A549 (cell line): ENCODE results near the gene MYO19. TPM values are rescaled to one million over a fixed set of nuclear protein-coding genes. Genes with fewer than 3 reads are reported as not detected.
"Not testable (repeated sequence)": the region's sequence is repeated elsewhere in the genome, so short reads cannot be mapped to it uniquely, and the experiment has no call there.

Experiments
- ATAC-seq, 2 experiments: fragments of 200-7000 bp in 1 of 2; fragments of >200 bp in 1 of 2; cut with Nextera tagmentation in 1 of 2; cut with Tn5 transposase in 1 of 2; 3 replicates each; pipeline versions ENCODE4 v1.8.0 to v1.9.1; 2018 to 2020; ENCODE audit warnings: mild to moderate bottlenecking in 1 of 2, moderate library complexity in 1 of 2
- CTCF ChIA-PET: fragments of 300-600 bp; sonication (Branson Sonifier 250); formaldehyde crosslinking; extraction: SDS; loops from one replicate; lab custom pipeline; 2021; ENCODE audit warnings: antibody characterized with exemption, inconsistent platforms; lab: Yijun Ruan, JAX
- POLR2A ChIA-PET: fragments of 350-600 bp; formaldehyde crosslinking; extraction: SDS; loops from one replicate; lab custom pipeline; 2021; ENCODE audit warnings: antibody characterized with exemption, inconsistent platforms; lab: Yijun Ruan, JAX
- DNase-seq, 2 experiments: peaks; one replicate each; pipeline versions ENCODE4 v3.0.0 to v3.0.0-alpha.2; 2011 to 2016; ENCODE audit warnings: low read depth in 1 of 2, low spot score in 1 of 2
- FAIRE-seq: peaks from 2 replicates; lab custom pipeline; 2011; peaks lifted over from hg19 to GRCh38; lab: Jason Lieb, UNC
- H3K27ac ChIP-seq, 2 experiments: fragments of >200 bp; sonication (Bioruptor Twin); formaldehyde crosslinking; 3 replicates each; pipeline ENCODE4 v1.5.1; 2016 to 2017
- H3K4me1 ChIP-seq: fragments of >200 bp; sonication (Bioruptor Twin); formaldehyde crosslinking; 3 replicates; pipeline ENCODE4 v1.6.1; 2016
- H3K4me2 ChIP-seq: fragments of >200 bp; sonication (Bioruptor Twin); formaldehyde crosslinking; 3 replicates; pipeline ENCODE4 v1.6.1; 2016
- H3K4me3 ChIP-seq: fragments of >200 bp; sonication (Bioruptor Twin); formaldehyde crosslinking; 3 replicates; pipeline ENCODE4 v1.5.1; 2016
- H3K9me3 ChIP-seq: fragments of >200 bp; sonication (Bioruptor Twin); formaldehyde crosslinking; 3 replicates; pipeline ENCODE4 v1.6.1; 2016
- BHLHE40 ChIP-seq: IDR thresholded peaks from 2 replicates; pipeline ENCODE4 v1.6.1; 2012; ENCODE audit warnings: low read depth, low read length, inconsistent platforms
- CBX2 ChIP-seq: fragments of 200-600 bp; sonication (generic); IDR thresholded peaks from 2 replicates; pipeline ENCODE4 v1.6.1; 2016; ENCODE audit warnings: low read depth, mild to moderate bottlenecking, borderline replicate concordance
- CBX8 ChIP-seq: fragments of 200-600 bp; sonication (generic); IDR thresholded peaks from 2 replicates; pipeline ENCODE4 v1.6.1; 2016
- CEBPB ChIP-seq, 2 experiments: fragments of >200 bp in 1 of 2; sonication (Bioruptor Twin) in 1 of 2; formaldehyde crosslinking in 1 of 2; IDR thresholded peaks; 2 replicates each; pipeline ENCODE4 v1.6.1; 2012 to 2016
- E2F6 ChIP-seq: IDR thresholded peaks from 2 replicates; pipeline ENCODE4 v1.6.1; 2012; ENCODE audit warnings: low read depth, borderline replicate concordance
- EHMT2 ChIP-seq: fragments of 200-600 bp; sonication (generic); IDR thresholded peaks from 2 replicates; pipeline ENCODE4 v1.6.1; 2016; ENCODE audit warnings: antibody characterized with exemption, low read depth, mild to moderate bottlenecking, moderate library complexity
- ELK1 ChIP-seq: fragments of 150-350 bp; IDR thresholded peaks from 2 replicates; pipeline ENCODE4 v1.6.1; 2014; ENCODE audit warnings: low read depth, mild to moderate bottlenecking, low read length
- ESRRA ChIP-seq: fragments of 150-350 bp; IDR thresholded peaks from 2 replicates; pipeline ENCODE4 v1.6.1; 2014; ENCODE audit warnings: mild to moderate bottlenecking, low read length, borderline replicate concordance
- FOSL2 ChIP-seq, 2 experiments: fragments of 450-650 bp in 1 of 2; fragments of >200 bp in 1 of 2; sonication (Bioruptor Twin) in 1 of 2; formaldehyde crosslinking; IDR thresholded peaks; 2 replicates each; pipeline versions ENCODE4 v1.5.0 to v1.6.1; 2016 to 2020; ENCODE audit warnings: mild to moderate bottlenecking in 1 of 2, moderate library complexity in 1 of 2
- FOXS1 ChIP-seq: fragments of 250-450 bp; sonication (Bioruptor Pico); IDR thresholded peaks from 2 replicates; pipeline ENCODE4 v1.5.0; 2020; ENCODE audit warnings: mild to moderate bottlenecking, moderate library complexity
- JUNB ChIP-seq: fragments of >200 bp; sonication (Bioruptor Twin); formaldehyde crosslinking; IDR thresholded peaks from 2 replicates; pipeline ENCODE4 v1.6.1; 2016
- KDM1A ChIP-seq: fragments of 200-600 bp; sonication (generic); IDR thresholded peaks from 2 replicates; pipeline ENCODE4 v1.6.1; 2016; ENCODE audit warnings: low read depth, mild to moderate bottlenecking
- MYC ChIP-seq: IDR thresholded peaks from 2 replicates; pipeline ENCODE4 v1.6.1; 2012; ENCODE audit warnings: mild to moderate bottlenecking, inconsistent platforms, low read length, improper control_type of control experiment, borderline replicate concordance
- RAD21 ChIP-seq, 2 experiments: fragments of >200 bp in 1 of 2; sonication (Bioruptor Twin) in 1 of 2; formaldehyde crosslinking in 1 of 2; IDR thresholded peaks in 1 of 2; conservative IDR thresholded peaks in 1 of 2; 2 replicates in 1 of 2; 3 replicates in 1 of 2; pipeline ENCODE4 v1.6.1; 2012 to 2018; ENCODE audit warnings: inconsistent platforms in 1 of 2
- REST ChIP-seq: fragments of 200-600 bp; sonication (generic); IDR thresholded peaks from 2 replicates; pipeline ENCODE4 v1.6.1; 2016; ENCODE audit warnings: antibody characterized with exemption, mild to moderate bottlenecking, moderate library complexity
- WGBS: methylation state at CpG from one replicate; pipeline ENCODE4 v1.1.6; 2017; ENCODE audit errors: missing lambda C conversion rate; 5-methylcytosine and 5-hydroxymethylcytosine counted together
- polyA plus RNA-seq, 4 experiments: library from polyadenylated mRNA; depleted of rRNA in 3 of 4; stranded (reverse); fragments of >200 nt; fragmentation: RNase III in 1 of 4; extraction: RNeasy Plus Mini Kit Qiagen cat#74134 plus additional on column Dnase treatment in 1 of 4; gene quantifications; 2 replicates in 3 of 4; 3 replicates in 1 of 4; pipeline ENCODE4 v1.2.3, GENCODE V29; 2011 to 2017
- TF ChIP-seq, protein P1 (sequence below): fragments of >200 bp; sonication (Bioruptor Twin); formaldehyde crosslinking; IDR thresholded peaks from 2 replicates; pipeline ENCODE4 v1.6.1; 2016

MYO19 gene
- polyA plus RNA-seq, 2 of the 4 experiments (the other 2 are of a cell fraction) = 91.7 to 99.0 TPM

GRCh38 chr17:36509272-36509985, 25.2 kb downstream of the MYO19 start:
- FAIRE-seq (no peak), DNase-seq (no peak), ATAC-seq (no peak)
- no peak overlapping the region for H3K4me3 ChIP-seq
- WGBS = 84% methylated on average over 9 of the region's 9 CpGs
- H3K9me3 ChIP-seq = no peaks in the 10 kb centered on the region
- H3K4me2 ChIP-seq = no peak overlapping the region
- ChIA-PET CTCF (interaction anchor here (0.9 to 1.6 kb wide), 3 partner anchors 10 to 26 kb away, joined by 4 to 7 read pairs (median 5); no protein-coding TSS in a partner anchor), POLR2A (interaction anchor here (0.6 kb wide), 1 partner anchor 21 kb away, joined by 6 read pairs; no protein-coding TSS in a partner anchor)
- no peak overlapping the region for H3K27ac ChIP-seq
- H3K4me1 ChIP-seq = no peaks in the 10 kb centered on the region
- TF ChIP-seq FOSL2 (IDR thresholded peaks at IDR 0.05) = no peak
- no peak for TF ChIP-seq FOSL2 (CRISPR knock-in tag; IDR thresholded peaks at IDR 0.05)
- TF ChIP-seq CEBPB (IDR thresholded peaks at IDR 0.05) = no peak
- no peak for TF ChIP-seq ESRRA
- peak; percentile 64; the same call in 1 of the 2 replicates for TF ChIP-seq KDM1A
- no peak for TF ChIP-seq RAD21 (conservative IDR thresholded peaks at IDR 0.05 in 1 of 2, IDR thresholded peaks at IDR 0.05 in 1 of 2)
- TF ChIP-seq CBX8 = no peak

DNA sequence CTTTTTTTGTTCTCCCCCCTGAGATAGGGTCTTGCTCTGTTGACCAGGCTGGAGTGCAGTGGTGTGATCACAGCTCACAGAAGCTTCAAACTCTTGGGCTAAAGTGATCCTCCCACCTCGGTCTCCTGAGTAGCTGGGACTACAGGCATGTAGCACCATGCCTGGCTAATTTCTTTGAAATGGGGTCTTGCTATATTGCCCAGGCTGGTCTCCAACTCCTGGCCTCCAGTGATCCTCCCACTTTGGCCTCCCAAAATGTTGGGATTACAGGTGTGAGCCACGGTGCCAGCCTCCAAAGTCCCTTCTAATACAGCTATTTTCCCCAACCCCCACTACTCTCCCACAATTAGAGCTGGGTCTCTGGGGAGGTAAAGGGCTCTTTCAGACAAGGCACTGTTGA, 26.2 kb downstream of the MYO19 start:
- H3K9me3 ChIP-seq, H3K27ac ChIP-seq, H3K4me1 ChIP-seq, H3K4me3 ChIP-seq, ATAC-seq, H3K4me2 ChIP-seq, FAIRE-seq, DNase-seq: not testable (repeated sequence)
- WGBS = 95% methylated on average over 2 of the region's 2 CpGs
- ChIA-PET CTCF (interaction anchor here (0.7 to 1.6 kb wide), 5 partner anchors 9 to 26 kb away, joined by 3 to 7 read pairs (median 4); partner anchors contain the start of genes MYO19 and PIGW), POLR2A (interaction anchor here (1.0 kb wide), 1 partner anchor 20 kb away, joined by 3 read pairs; no protein-coding TSS in a partner anchor)

DNA sequence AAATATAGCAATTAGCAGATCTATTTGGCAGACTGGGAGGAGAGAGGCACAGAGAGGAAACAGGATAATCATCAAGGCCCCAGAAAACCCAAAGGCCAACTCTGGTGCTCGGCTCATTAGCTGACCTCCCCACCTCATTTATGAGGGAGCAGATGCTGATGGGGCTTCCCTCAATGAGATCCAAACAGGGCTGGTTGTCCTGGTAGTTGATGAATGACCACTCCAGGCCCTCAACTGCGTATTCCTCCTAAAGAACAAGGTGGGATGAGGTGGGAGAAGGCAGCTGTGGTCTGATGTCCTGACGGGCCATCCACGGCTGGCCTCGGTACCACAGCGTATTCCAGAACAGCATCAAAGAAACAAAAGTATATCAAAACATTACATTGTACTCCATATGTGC, 27.4 kb downstream of the MYO19 start:
- ChIA-PET POLR2A (interaction anchor here (0.6 kb wide), 1 partner anchor 28 kb away, joined by 3 read pairs; no protein-coding TSS in a partner anchor), CTCF (interaction anchor here (1.1 to 2.2 kb wide), 3 partner anchors 13 to 24 kb away, joined by 3 to 9 read pairs (median 8); no protein-coding TSS in a partner anchor)
- H3K4me3 ChIP-seq = no peak overlapping the region
- DNase-seq = no peak
- no peak for TF ChIP-seq BHLHE40
- no peak for TF ChIP-seq REST
- TF ChIP-seq MYC = no peak
- TF ChIP-seq E2F6 = no peak
- TF ChIP-seq ELK1 = no peak
- TF ChIP-seq EHMT2 = no peak
- TF ChIP-seq CBX2 = no peak
- no peak for TF ChIP-seq FOXS1 (CRISPR knock-in tag)
- no peak for TF ChIP-seq CBX8
- TF ChIP-seq JUNB = no peak
- TF ChIP-seq, protein P1, sequence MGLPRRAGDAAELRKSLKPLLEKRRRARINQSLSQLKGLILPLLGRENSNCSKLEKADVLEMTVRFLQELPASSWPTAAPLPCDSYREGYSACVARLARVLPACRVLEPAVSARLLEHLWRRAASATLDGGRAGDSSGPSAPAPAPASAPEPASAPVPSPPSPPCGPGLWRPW = no peak
- WGBS = 95% methylated on average over 6 of the region's 6 CpGs
- H3K4me1 ChIP-seq = no peaks in the 10 kb centered on the region
- no peaks in the 10 kb centered on the region for H3K9me3 ChIP-seq
- no peak for FAIRE-seq
- no peak overlapping the region for H3K27ac ChIP-seq
- no peak for ATAC-seq
- no peak overlapping the region for H3K4me2 ChIP-seq
